Large intestine (tissue), 3 donors: ENCODE measurements around the gene TECPR2. TPM values are rescaled to one million over a fixed set of nuclear protein-coding genes. Genes with fewer than 3 reads are reported as not detected.
"Not testable (repeated sequence)": the region's sequence is repeated elsewhere in the genome, so short reads cannot be mapped to it uniquely, and the experiment has no call there.

Experiments used
- DNase-seq, 2 donors: peaks; one replicate each; pipeline versions ENCODE4 v3.0.0 to v3.0.0-alpha.2; 2013
- H3K27ac ChIP-seq: one replicate; pipeline ENCODE4 v1.5.1; 2013; ENCODE audit warnings: low read length
- H3K27me3 ChIP-seq: 2 replicates; pipeline ENCODE4 v1.6.1; 2013; ENCODE audit warnings: low read length; ENCODE audit not compliant: control insufficient read depth, insufficient read depth
- H3K36me3 ChIP-seq: 2 replicates; pipeline ENCODE4 v1.6.1; 2013; ENCODE audit warnings: low read length; ENCODE audit not compliant: control insufficient read depth, insufficient read depth
- H3K4me1 ChIP-seq: one replicate; pipeline ENCODE4 v1.6.1; 2013; ENCODE audit warnings: low read length; ENCODE audit not compliant: control insufficient read depth, insufficient read depth
- H3K4me3 ChIP-seq: one replicate; pipeline ENCODE4 v1.5.1; 2013; ENCODE audit warnings: low read length
- H3K9me3 ChIP-seq: one replicate; pipeline ENCODE4 v1.6.1; 2013; ENCODE audit warnings: mild to moderate bottlenecking, low read depth, low read length, moderate library complexity; ENCODE audit not compliant: control insufficient read depth
- WGBS: methylation state at CpG from one replicate; pipeline ENCODE4 v1.1.5; 2013; ENCODE audit warnings: low lambda C conversion rate; ENCODE audit not compliant: insufficient coverage; 5-methylcytosine and 5-hydroxymethylcytosine counted together
- polyA plus RNA-seq: library from polyadenylated mRNA; unstranded; fragments of 120-200 nt; gene quantifications from one replicate; pipeline ENCODE4 v1.2.1, GENCODE V29; 2013

Gene TECPR2
- polyA plus RNA-seq, 1 donor, result 10.6 TPM

- no CpG with 5 or more reads among the region's 43 CpGs for WGBS
- Histone ChIP-seq H3K27ac (peak overlapping the region; percentile 88), H3K4me3 (no peak overlapping the region), H3K9me3 (no peaks in the 10 kb centered on the region), H3K27me3 (no peaks in the 10 kb centered on the region), H3K36me3 (no peaks in the 10 kb centered on the region), H3K4me1 (peaks cover 47% of the 10 kb centered on the region)
- DNase-seq, result peak in 1 of 2 donors; percentile 50
Observed at GRCh38 chr14:102544046-102544746, 181.5 kb downstream of the TECPR2 start.

- H3K27ac ChIP-seq, result peak overlapping the region; percentile 88
- H3K4me1 ChIP-seq, result peaks cover 40% of the 10 kb centered on the region
- no peaks in the 10 kb centered on the region for H3K9me3 ChIP-seq
- peak overlapping the region; percentile 50 for H3K4me3 ChIP-seq
- H3K27me3 ChIP-seq, result no peaks in the 10 kb centered on the region
- DNase-seq, result peak; percentile 87 to 95
- H3K36me3 ChIP-seq, result no peaks in the 10 kb centered on the region
- no CpG with 5 or more reads among the region's 66 CpGs for WGBS
Observed at GRCh38 chr14:102544747-102545460, 182.2 kb downstream of the TECPR2 start.

GRCh38 chr14:102545461-102546265 lies 182.9 kb downstream of the TECPR2 start:
- H3K4me3 ChIP-seq, result peak overlapping the region; percentile 50
- 0% methylated on average over 1 of the region's 29 CpGs for WGBS
- no peaks in the 10 kb centered on the region for H3K9me3 ChIP-seq
- H3K36me3 ChIP-seq, result peaks cover 2% of the 10 kb centered on the region
- H3K27me3 ChIP-seq, result no peaks in the 10 kb centered on the region
- peak overlapping the region; percentile 88 for H3K27ac ChIP-seq
- H3K4me1 ChIP-seq, result peaks cover 35% of the 10 kb centered on the region
- no peak for DNase-seq

- WGBS, result 92% methylated on average over 2 of the region's 3 CpGs
- peak overlapping the region; percentile 46 for H3K27ac ChIP-seq
- no peak overlapping the region for H3K4me3 ChIP-seq
- no peaks in the 10 kb centered on the region for H3K9me3 ChIP-seq
- peaks cover 3% of the 10 kb centered on the region for H3K36me3 ChIP-seq
- H3K4me1 ChIP-seq, result peaks cover 61% of the 10 kb centered on the region
- no peak for DNase-seq
- no peaks in the 10 kb centered on the region for H3K27me3 ChIP-seq
Observed at GRCh38 chr14:102548616-102549240, 186.0 kb downstream of the TECPR2 start.

- not testable (repeated sequence) for H3K9me3 ChIP-seq, H3K27ac ChIP-seq, H3K27me3 ChIP-seq, H3K4me3 ChIP-seq, H3K36me3 ChIP-seq
- peak in 1 of 2 donors; percentile 18 for DNase-seq
- H3K4me1 ChIP-seq, result peaks cover 55% of the 10 kb centered on the region
- WGBS, result no CpG with 5 or more reads among the region's 3 CpGs
Observed at GRCh38 chr14:102550927-102551401, 188.2 kb downstream of the TECPR2 start.

Other genes with a start within 250 kb of the TECPR2 start
- 27.1 TPM for gene WDR20, start 223.0 kb upstream of the TECPR2 start, polyA plus RNA-seq
- 16.5 TPM for gene MOK, start 57.8 kb upstream of the TECPR2 start, polyA plus RNA-seq
- 18.4 TPM for gene ZNF839, start 43.2 kb upstream of the TECPR2 start, polyA plus RNA-seq
- 33.4 TPM for gene CINP, start 51 bp upstream of the TECPR2 start, polyA plus RNA-seq
- gene ANKRD9, start 146.8 kb downstream of the TECPR2 start, polyA plus RNA-seq, result 33.3 TPM
- 24.2 TPM for gene RCOR1, start 229.7 kb downstream of the TECPR2 start, polyA plus RNA-seq